M059J (cell line): ENCODE results near the gene CFI. TPM values are rescaled to one million over a fixed set of nuclear protein-coding genes. Genes with fewer than 3 reads are reported as not detected.
A peak's percentile ranks its signal among the peaks of the same experiment; 100 is the strongest.
"Not testable (repeated sequence)": the region's sequence is repeated elsewhere in the genome, so short reads cannot be mapped to it uniquely, and the experiment has no call there.

Experiments used
- DNase-seq: peaks from one replicate; pipeline ENCODE4 v3.0.0-alpha.2; 2012; ENCODE audit warnings: low read depth
- total RNA-seq: library from RNA; depleted of rRNA; stranded (reverse); fragments of >200 nt; shearing (Covaris generic); gene quantifications from 2 replicates; pipeline ENCODE4 v1.2.3, GENCODE V29; 2014

Gene CFI
- total RNA-seq, 1 experiment from 2014 or later: 55.0 TPM

GRCh38 chr4:109798866-109799265 is 2.9 kb downstream of the CFI start:
- no peak for DNase-seq

- DNase-seq: no peak
Measured at GRCh38 chr4:109795059-109795458, 6.7 kb downstream of the CFI start.

GRCh38 chr4:109787807-109788206 is 14.0 kb downstream of the CFI start:
- DNase-seq: no peak

- DNase-seq: no peak
Measured at GRCh38 chr4:109786846-109787245, 15.0 kb downstream of the CFI start.

- not testable (repeated sequence) for DNase-seq
Measured at GRCh38 chr4:109782092-109782491, 19.7 kb downstream of the CFI start.

- no peak for DNase-seq
Measured at GRCh38 chr4:109764789-109765402, 36.9 kb downstream of the CFI start.

GRCh38 chr4:109764376-109764775 is 37.4 kb downstream of the CFI start:
- no peak for DNase-seq

- DNase-seq: no peak
Measured at GRCh38 chr4:109760682-109761081, 41.1 kb downstream of the CFI start.

GRCh38 chr4:109755656-109756055 is 46.1 kb downstream of the CFI start:
- no peak for DNase-seq

GRCh38 chr4:109754093-109754857 is 47.5 kb downstream of the CFI start:
- no peak for DNase-seq

GRCh38 chr4:109752525-109752924 is 49.3 kb downstream of the CFI start:
- DNase-seq: no peak

- no peak for DNase-seq
Measured at GRCh38 chr4:109751852-109752251, 49.9 kb downstream of the CFI start.

- DNase-seq: no peak
Measured at GRCh38 chr4:109750652-109751244, 51.1 kb downstream of the CFI start.

- no peak for DNase-seq
Measured at GRCh38 chr4:109749388-109750082, 52.3 kb downstream of the CFI start.

- no peak for DNase-seq
Measured at GRCh38 chr4:109748114-109748513, 53.7 kb downstream of the CFI start.

- no peak for DNase-seq
Measured at GRCh38 chr4:109746728-109747127, 55.1 kb downstream of the CFI start.

- no peak for DNase-seq
Measured at GRCh38 chr4:109745830-109746229, 56.0 kb downstream of the CFI start.

GRCh38 chr4:109739547-109739946 is 62.3 kb downstream of the CFI start:
- peak; percentile 20 for DNase-seq

- DNase-seq: no peak
Measured at GRCh38 chr4:109738104-109738872, 63.5 kb downstream of the CFI start.

- DNase-seq: peak; percentile 13
Measured at GRCh38 chr4:109735566-109736365, 66.0 kb downstream of the CFI start.

GRCh38 chr4:109733728-109734127 is 68.1 kb downstream of the CFI start:
- peak; percentile 12 for DNase-seq
